ENCODE results near the gene RBMS3.

- TF ChIP-seq CTCF (IDR thresholded peaks at IDR 0.05) (no peak), POLR2A (IDR thresholded peaks at IDR 0.05) (no peak)
Observed at GRCh38 chr3:29310865-29311264, 30.0 kb downstream of the RBMS3 start.
